ENCODE measurements around the gene TEC. TPM values are rescaled to one million over a fixed set of nuclear protein-coding genes. Genes with fewer than 3 reads are reported as not detected.

Gene TEC
- polyA plus RNA-seq, 1 donor from 2014 or later = not detected

GRCh38 chr4:48300004-48300403 lies 30.4 kb upstream of the TEC start:
- no peak overlapping the region for H3K9ac ChIP-seq (ENCODE audit: low read length)
- no peaks in the 10 kb centered on the region for H3F3A ChIP-seq (ENCODE audit: insufficient read depth, low read length, poor library complexity, severe bottlenecking)
- TF ChIP-seq MXI1 (conservative IDR thresholded peaks at IDR 0.05; ENCODE audit: poor library complexity, severe bottlenecking) (no peak), REST (IDR thresholded peaks at IDR 0.05; ENCODE audit: borderline replicate concordance) (no peak), EZH2 (IDR thresholded peaks at IDR 0.05; ENCODE audit: borderline replicate concordance, insufficient read depth, low read length, poor library complexity, severe bottlenecking) (no peak), CTCF (IDR thresholded peaks at IDR 0.05; ENCODE audit: poor library complexity, severe bottlenecking) (no peak), POLR2AphosphoS5 (IDR thresholded peaks at IDR 0.05) (no peak), SMC3 (conservative IDR thresholded peaks at IDR 0.05; ENCODE audit: poor library complexity) (no peak), RAD21 (conservative IDR thresholded peaks at IDR 0.05) (no peak), TAF1 (IDR thresholded peaks at IDR 0.05; ENCODE audit: low read depth) (no peak), EP300 (conservative IDR thresholded peaks at IDR 0.05; ENCODE audit: poor library complexity, severe bottlenecking) (no peak)
- H2AFZ ChIP-seq (ENCODE audit: low read depth, low read length) = no peak overlapping the region
- H3K27ac ChIP-seq (ENCODE audit: low read length) = no peak overlapping the region
- no peaks in the 10 kb centered on the region for H3K9me2 ChIP-seq (ENCODE audit: insufficient read depth, low read length)
- H3K27me3 ChIP-seq (ENCODE audit: insufficient read depth, low read depth, low read length) = no peaks in the 10 kb centered on the region
- no peak overlapping the region for H3K4me2 ChIP-seq (ENCODE audit: low read length)
- H3K4me3 ChIP-seq (ENCODE audit: low read length) = no peak overlapping the region
- no peaks in the 10 kb centered on the region for H4K20me1 ChIP-seq (ENCODE audit: insufficient read depth)
- no peaks in the 10 kb centered on the region for H3K9me3 ChIP-seq (ENCODE audit: low read length)
- no peaks in the 10 kb centered on the region for H3K79me2 ChIP-seq (replicated peaks; ENCODE audit: insufficient read depth, low read length)
- no peaks in the 10 kb centered on the region for H3K36me3 ChIP-seq (ENCODE audit: insufficient read depth, low read length)

GRCh38 chr4:48299560-48299959 lies 29.9 kb upstream of the TEC start:
- H3K9ac ChIP-seq (ENCODE audit: low read length) = no peak overlapping the region
- no peaks in the 10 kb centered on the region for H3K27me3 ChIP-seq (ENCODE audit: insufficient read depth, low read depth, low read length)
- no peak overlapping the region for H2AFZ ChIP-seq (ENCODE audit: low read depth, low read length)
- no peaks in the 10 kb centered on the region for H4K20me1 ChIP-seq (ENCODE audit: insufficient read depth)
- H3K27ac ChIP-seq (ENCODE audit: low read length) = no peak overlapping the region
- no peaks in the 10 kb centered on the region for H3F3A ChIP-seq (ENCODE audit: insufficient read depth, low read length, poor library complexity, severe bottlenecking)
- H3K9me2 ChIP-seq (ENCODE audit: insufficient read depth, low read length) = no peaks in the 10 kb centered on the region
- no peaks in the 10 kb centered on the region for H3K36me3 ChIP-seq (ENCODE audit: insufficient read depth, low read length)
- no peak overlapping the region for H3K4me3 ChIP-seq (ENCODE audit: low read length)
- H3K9me3 ChIP-seq (ENCODE audit: low read length) = no peaks in the 10 kb centered on the region
- TF ChIP-seq SMC3 (conservative IDR thresholded peaks at IDR 0.05; ENCODE audit: poor library complexity) (no peak), POLR2AphosphoS5 (IDR thresholded peaks at IDR 0.05) (no peak), RAD21 (conservative IDR thresholded peaks at IDR 0.05) (no peak), CTCF (IDR thresholded peaks at IDR 0.05; ENCODE audit: poor library complexity, severe bottlenecking) (no peak)
- H3K4me2 ChIP-seq (ENCODE audit: low read length) = no peak overlapping the region
- no peaks in the 10 kb centered on the region for H3K79me2 ChIP-seq (replicated peaks; ENCODE audit: insufficient read depth, low read length)
